Subcutaneous adipose tissue (tissue), 4 donors: ENCODE results near the gene PDIA4. TPM values are rescaled to one million over a fixed set of nuclear protein-coding genes. Genes with fewer than 3 reads are reported as not detected.

ENCODE experiments used
- total RNA-seq, 4 donors: library from RNA; depleted of rRNA; stranded (reverse); fragments of >200 nt; gene quantifications; one replicate each; pipeline ENCODE4 v1.1.0, GENCODE V29; 2016
- TF ChIP-seq, protein P1 (sequence below): fragments of 450-650 bp; IDR thresholded peaks from one replicate; pipeline ENCODE4 v1.5.1; 2016; ENCODE audit warnings: low read depth, mild to moderate bottlenecking, control low read depth, antibody characterized with exemption, moderate library complexity

The PDIA4 gene
- total RNA-seq, 4 donors from 2014 or later = 27.9 to 72.4 (median 56.3) TPM

DNA sequence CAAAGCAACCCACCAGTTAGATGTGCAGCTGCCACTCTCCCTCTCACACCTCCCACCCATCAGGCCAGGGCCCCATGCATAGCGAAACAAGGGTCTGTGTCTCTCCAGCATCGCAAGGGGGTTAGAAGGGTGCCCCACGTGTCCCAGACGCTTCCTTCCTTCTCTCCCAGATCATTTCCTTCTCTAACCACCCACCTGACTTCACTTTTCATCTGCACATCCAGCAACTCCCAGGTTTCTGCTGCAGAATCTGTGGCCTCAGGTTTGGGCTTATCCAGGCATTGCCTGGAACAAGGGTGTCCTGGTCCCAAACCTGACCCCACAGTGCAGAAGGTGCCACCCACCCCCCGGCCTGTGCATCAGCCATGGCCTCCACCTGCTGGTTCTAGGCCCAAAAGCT, 14.4 kb downstream of the PDIA4 start:
- TF ChIP-seq, protein P1, sequence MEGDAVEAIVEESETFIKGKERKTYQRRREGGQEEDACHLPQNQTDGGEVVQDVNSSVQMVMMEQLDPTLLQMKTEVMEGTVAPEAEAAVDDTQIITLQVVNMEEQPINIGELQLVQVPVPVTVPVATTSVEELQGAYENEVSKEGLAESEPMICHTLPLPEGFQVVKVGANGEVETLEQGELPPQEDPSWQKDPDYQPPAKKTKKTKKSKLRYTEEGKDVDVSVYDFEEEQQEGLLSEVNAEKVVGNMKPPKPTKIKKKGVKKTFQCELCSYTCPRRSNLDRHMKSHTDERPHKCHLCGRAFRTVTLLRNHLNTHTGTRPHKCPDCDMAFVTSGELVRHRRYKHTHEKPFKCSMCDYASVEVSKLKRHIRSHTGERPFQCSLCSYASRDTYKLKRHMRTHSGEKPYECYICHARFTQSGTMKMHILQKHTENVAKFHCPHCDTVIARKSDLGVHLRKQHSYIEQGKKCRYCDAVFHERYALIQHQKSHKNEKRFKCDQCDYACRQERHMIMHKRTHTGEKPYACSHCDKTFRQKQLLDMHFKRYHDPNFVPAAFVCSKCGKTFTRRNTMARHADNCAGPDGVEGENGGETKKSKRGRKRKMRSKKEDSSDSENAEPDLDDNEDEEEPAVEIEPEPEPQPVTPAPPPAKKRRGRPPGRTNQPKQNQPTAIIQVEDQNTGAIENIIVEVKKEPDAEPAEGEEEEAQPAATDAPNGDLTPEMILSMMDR = no peak

DNA sequence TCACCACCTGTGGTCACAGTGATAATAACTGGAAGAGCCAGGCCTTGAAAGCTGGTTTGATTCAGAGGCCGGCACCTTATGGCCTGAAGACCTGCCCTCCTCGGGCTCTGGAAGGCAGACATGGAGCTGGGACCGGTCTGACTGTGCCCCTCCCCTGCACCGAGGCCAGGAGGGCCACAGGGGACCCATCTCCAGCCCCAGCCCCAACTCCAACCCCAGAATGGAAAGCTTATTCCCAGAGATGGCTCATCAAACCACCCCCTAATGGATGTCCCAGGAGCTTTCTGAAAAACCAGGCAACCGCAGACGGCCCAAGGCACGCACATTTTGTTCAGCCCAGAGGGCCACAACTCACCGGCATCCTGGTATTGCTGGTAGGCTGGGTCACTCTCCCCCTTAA, 16.8 kb downstream of the PDIA4 start:
- TF ChIP-seq, protein P1 = no peak

DNA sequence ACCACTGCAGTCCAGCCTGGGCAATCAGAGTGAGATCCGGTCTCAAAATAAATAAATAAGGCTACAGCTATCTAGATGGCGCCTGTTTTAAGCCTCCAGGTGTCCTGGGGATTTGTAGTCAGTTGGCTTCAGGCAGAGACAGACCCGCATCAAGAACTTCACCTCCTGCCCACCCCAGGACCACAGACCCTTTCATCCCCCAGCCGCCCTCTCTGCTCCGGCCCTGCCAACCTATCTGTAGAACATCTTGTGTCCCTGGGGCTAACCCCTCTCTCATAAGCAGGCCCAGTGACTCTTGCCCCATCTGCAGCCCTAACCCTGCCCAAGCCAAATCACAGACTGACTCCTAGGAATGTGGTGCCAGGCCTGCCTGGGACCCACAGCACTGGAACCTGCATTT, 17.9 kb downstream of the PDIA4 start:
- TF ChIP-seq, protein P1 = no peak

DNA sequence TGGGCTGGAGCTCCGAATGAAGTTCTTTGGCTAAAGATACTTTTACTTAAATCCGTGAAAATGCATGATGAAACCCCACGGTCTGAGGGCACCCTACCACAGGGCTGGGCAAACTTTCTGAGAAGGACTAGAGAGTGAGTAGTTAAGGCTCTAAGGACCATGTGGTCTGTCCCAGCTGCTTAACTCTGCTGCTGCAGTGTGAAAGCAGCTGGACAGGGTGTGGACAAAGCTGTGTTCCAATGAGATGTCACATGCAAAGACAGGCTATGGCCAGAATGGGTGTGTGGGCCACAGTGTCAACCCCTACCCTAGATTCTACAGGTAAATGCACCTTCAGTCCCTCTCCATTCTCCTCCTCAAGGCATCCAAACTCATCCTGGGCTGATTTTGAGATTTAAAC, 18.8 kb downstream of the PDIA4 start:
- TF ChIP-seq, protein P1 = no peak

DNA sequence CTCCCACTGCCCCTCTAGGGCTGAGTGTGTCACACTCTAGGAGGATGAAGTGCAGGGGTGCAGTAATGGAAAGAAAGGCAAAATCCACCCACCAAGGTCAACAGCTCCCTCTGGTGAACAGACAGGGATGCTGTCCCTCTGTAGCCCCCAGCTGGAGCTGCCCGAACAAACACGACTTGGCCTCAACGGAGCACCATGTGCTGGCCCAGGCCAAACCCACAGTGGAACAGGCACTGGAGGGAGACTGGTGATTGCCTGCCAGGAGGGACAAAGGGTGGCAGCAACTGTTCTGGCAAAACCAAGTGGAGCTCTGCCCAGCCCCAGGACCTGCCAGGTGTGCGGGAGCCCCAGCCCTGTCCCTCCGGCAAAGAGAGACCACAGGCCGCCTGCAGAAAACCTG, 20.7 kb downstream of the PDIA4 start:
- TF ChIP-seq, protein P1 = no peak

DNA sequence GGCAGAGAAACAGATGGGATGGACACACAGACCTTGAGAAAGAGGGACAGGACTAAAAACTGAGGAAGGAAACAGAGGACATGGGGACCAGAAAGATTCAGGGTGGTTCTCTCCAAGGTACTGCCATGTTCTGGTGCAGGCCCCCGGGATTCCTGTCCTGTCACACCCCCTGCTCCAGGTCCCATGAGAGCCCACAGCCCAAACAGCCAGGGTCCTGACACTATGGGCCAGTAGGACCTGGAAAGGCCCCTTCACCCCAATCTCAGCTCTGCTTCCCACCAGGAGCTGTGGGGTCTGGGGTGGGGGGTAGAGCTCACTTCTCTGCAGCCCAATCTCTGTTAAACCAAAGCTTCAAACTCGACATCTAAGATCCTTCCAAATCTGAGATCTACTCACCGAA, 21.2 kb downstream of the PDIA4 start:
- TF ChIP-seq, protein P1 = no peak

DNA sequence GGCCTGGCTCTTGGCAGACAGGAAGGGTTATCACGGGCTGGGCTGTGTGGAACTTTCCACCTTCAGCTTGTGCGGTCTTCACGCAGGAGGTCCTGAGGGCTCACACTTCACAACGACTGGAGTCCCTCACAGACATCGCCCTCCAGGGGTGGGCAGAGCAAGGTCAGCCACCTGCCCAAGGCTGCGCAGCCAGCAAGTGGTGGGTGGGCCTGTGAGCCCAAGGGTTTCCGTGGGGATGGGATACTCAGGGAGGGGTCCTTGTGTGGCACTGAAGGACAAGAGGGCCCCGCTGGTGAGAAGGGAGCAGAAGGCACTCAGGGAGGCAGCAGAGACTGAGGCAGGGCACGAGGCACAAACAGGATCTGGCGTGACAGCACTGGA, 22.0 kb downstream of the PDIA4 start:
- TF ChIP-seq, protein P1 = no peak
